Liver (tissue), 9 donors: ENCODE measurements around the gene OR10H2. TPM values are rescaled to one million over a fixed set of nuclear protein-coding genes. Genes with fewer than 3 reads are reported as not detected.

Source experiments
- DNase-seq: peaks from one replicate; pipeline ENCODE4 v3.0.0-alpha.2; 2017; ENCODE audit warnings: low spot score
- H3K27ac ChIP-seq, 2 donors: one replicate each; pipeline ENCODE4 v1.7.0; 2013; ENCODE audit warnings: inconsistent platforms in 2 of 2, low read length in 2 of 2, control low read depth in 1 of 2, low read depth in 1 of 2, mild to moderate bottlenecking in 1 of 2
- H3K27me3 ChIP-seq, 4 donors: one replicate each; pipeline versions ENCODE4 v1.6.1 to v1.7.0; 2013; ENCODE audit warnings: low read length in 3 of 4, inconsistent platforms in 1 of 4, mild to moderate bottlenecking in 1 of 4, moderate library complexity in 1 of 4; ENCODE audit not compliant: control insufficient read depth in 4 of 4, insufficient read depth in 4 of 4
- H3K36me3 ChIP-seq, 4 donors: one replicate each; pipeline versions ENCODE4 v1.6.1 to v1.7.0; 2013; ENCODE audit warnings: low read length in 3 of 4, mild to moderate bottlenecking in 3 of 4, low read depth in 1 of 4, moderate library complexity in 1 of 4; ENCODE audit not compliant: control insufficient read depth in 4 of 4, insufficient read depth in 3 of 4
- H3K4me1 ChIP-seq, 4 donors: one replicate each; pipeline versions ENCODE4 v1.6.1 to v1.7.0; 2013; ENCODE audit warnings: low read length in 3 of 4, mild to moderate bottlenecking in 3 of 4, moderate library complexity in 1 of 4; ENCODE audit not compliant: control insufficient read depth in 4 of 4, insufficient read depth in 4 of 4
- H3K4me3 ChIP-seq, 3 donors: one replicate each; pipeline versions ENCODE4 v1.6.1 to v1.7.0; 2013; ENCODE audit warnings: low read length in 3 of 3, control low read depth in 1 of 3, low read depth in 1 of 3, mild to moderate bottlenecking in 1 of 3
- H3K9ac ChIP-seq, 2 donors: one replicate each; pipeline ENCODE4 v1.7.0; 2013; ENCODE audit warnings: low read length in 2 of 2, mild to moderate bottlenecking in 2 of 2, moderate library complexity in 2 of 2, control low read depth in 1 of 2, low read depth in 1 of 2
- H3K9me3 ChIP-seq, 4 donors: one replicate each; pipeline versions ENCODE4 v1.6.1 to v1.7.0; 2013; ENCODE audit warnings: low read length in 3 of 4; ENCODE audit not compliant: control insufficient read depth in 4 of 4
- ATF3 ChIP-seq: IDR thresholded peaks from 2 replicates; pipeline ENCODE4 v1.6.1; 2016; ENCODE audit warnings: antibody characterized with exemption
- CTCF ChIP-seq: fragments of 150-350 bp; IDR thresholded peaks from 2 replicates; pipeline ENCODE4 v1.5.1; 2017; ENCODE audit warnings: improper control_type of control experiment, low read depth, low read length; ENCODE audit not compliant: missing input control
- EGR1 ChIP-seq, 2 donors: IDR thresholded peaks; 2 replicates each; pipeline ENCODE4 v1.6.1; 2016 to 2018; ENCODE audit warnings: antibody characterized with exemption in 2 of 2, low read depth in 2 of 2
- FOXA1 ChIP-seq: IDR thresholded peaks from 2 replicates; pipeline ENCODE4 v1.6.1; 2016; ENCODE audit warnings: antibody characterized with exemption
- FOXA2 ChIP-seq: IDR thresholded peaks from 2 replicates; pipeline ENCODE4 v1.6.1; 2016; ENCODE audit warnings: antibody characterized with exemption
- GABPA ChIP-seq, 2 donors: IDR thresholded peaks in 1 of 2; conservative IDR thresholded peaks in 1 of 2; 2 replicates each; pipeline ENCODE4 v1.6.1; 2016; ENCODE audit warnings: antibody characterized with exemption in 2 of 2, mild to moderate bottlenecking in 1 of 2, moderate library complexity in 1 of 2
- HNF4A ChIP-seq, 2 donors: conservative IDR thresholded peaks; 2 replicates each; pipeline ENCODE4 v1.6.1; 2016; ENCODE audit warnings: antibody characterized with exemption in 2 of 2, mild to moderate bottlenecking in 2 of 2
- HNF4G ChIP-seq: IDR thresholded peaks from 2 replicates; pipeline ENCODE4 v1.6.1; 2016; ENCODE audit warnings: antibody characterized with exemption
- JUND ChIP-seq, 2 donors: IDR thresholded peaks; 2 replicates each; pipeline ENCODE4 v1.6.1; 2016; ENCODE audit warnings: antibody characterized with exemption in 2 of 2
- MAX ChIP-seq: IDR thresholded peaks from 2 replicates; pipeline ENCODE4 v1.6.1; 2016; ENCODE audit warnings: antibody characterized with exemption
- RAD21 ChIP-seq, 2 donors: IDR thresholded peaks; 2 replicates each; pipeline ENCODE4 v1.6.1; 2016; ENCODE audit warnings: antibody characterized with exemption in 2 of 2, mild to moderate bottlenecking in 2 of 2
- REST ChIP-seq: IDR thresholded peaks from 2 replicates; pipeline ENCODE4 v1.6.1; 2016; ENCODE audit warnings: antibody characterized with exemption, mild to moderate bottlenecking
- RXRA ChIP-seq, 2 donors: IDR thresholded peaks; 2 replicates each; pipeline ENCODE4 v1.6.1; 2017 to 2018; ENCODE audit warnings: antibody characterized with exemption in 2 of 2, mild to moderate bottlenecking in 1 of 2
- SP1 ChIP-seq: IDR thresholded peaks from 2 replicates; pipeline ENCODE4 v1.6.1; 2018; ENCODE audit warnings: antibody characterized with exemption, mild to moderate bottlenecking
- YY1 ChIP-seq: IDR thresholded peaks from 2 replicates; pipeline ENCODE4 v1.6.1; 2016; ENCODE audit warnings: antibody characterized with exemption, mild to moderate bottlenecking
- ZBTB33 ChIP-seq: IDR thresholded peaks from 2 replicates; pipeline ENCODE4 v1.6.1; 2016; ENCODE audit warnings: antibody characterized with exemption
- WGBS: extraction: QIAGEN DNeasy Blood & Tissue Kit; methylation state at CpG from one replicate; pipeline ENCODE4 v1.1.7; 2013; 5-methylcytosine and 5-hydroxymethylcytosine counted together
- polyA plus RNA-seq, 2 donors: library from polyadenylated mRNA; stranded (reverse) in 1 of 2; unstranded in 1 of 2; fragments of 200-250 nt in 1 of 2; fragments of >200 nt in 1 of 2; fragmentation: Nextera tagmentation in 1 of 2; extraction: Ambion mirVana in 1 of 2; gene quantifications; one replicate each; pipeline versions ENCODE4 v1.2.1 to v1.2.3, GENCODE V29; 2013 to 2015
- total RNA-seq, 2 donors: library from RNA; depleted of rRNA; stranded (reverse); fragments of >200 nt; gene quantifications; one replicate each; pipeline ENCODE4 v1.2.3, GENCODE V29; 2014
- donor health status: healthy.
- donor health status: healthy.
- donor health status: healthy.
- donor health status: healthy.
- donor health status: healthy.

The OR10H2 gene
- total and polyA plus RNA-seq, 4 donors: not detected

- no peak overlapping the region for H3K4me3 ChIP-seq
- no peak overlapping the region for H3K9ac ChIP-seq
- no peaks in the 10 kb centered on the region for H3K9me3 ChIP-seq
- H3K4me1 ChIP-seq: peaks cover 0 to 11% (median 7%) of the 10 kb centered on the region in 4 donors
- H3K36me3 ChIP-seq: no peaks in the 10 kb centered on the region
- H3K27me3 ChIP-seq: peaks cover 0 to 3% (median 0%) of the 10 kb centered on the region in 4 donors
- TF ChIP-seq FOXA2 (no peak), GABPA (IDR thresholded peaks at IDR 0.05 in 1 of 2, conservative IDR thresholded peaks at IDR 0.05 in 1 of 2) (no peak), YY1 (no peak), MAX (no peak), ATF3 (no peak), JUND (IDR thresholded peaks at IDR 0.05) (no peak), SP1 (no peak), ZBTB33 (no peak), EGR1 (IDR thresholded peaks at IDR 0.05; ENCODE audit: low read depth in 2 of 2) (no peak), CTCF (no peak), RXRA (IDR thresholded peaks at IDR 0.05) (no peak), REST (no peak), HNF4A (conservative IDR thresholded peaks at IDR 0.05) (no peak), HNF4G (no peak), FOXA1 (no peak), RAD21 (IDR thresholded peaks at IDR 0.05) (no peak)
- H3K27ac ChIP-seq: no peak overlapping the region
- 66% methylated on average over 9 of the region's 9 CpGs for WGBS
- no peak for DNase-seq
These were observed 49.5 kb downstream of the OR10H2 start for GRCh38 chr19:15776991-15777970.

Other genes with a start within 250 kb of the OR10H2 start
- gene PGLYRP2, start 248.5 kb upstream of the OR10H2 start, total RNA-seq: 10 to 100 TPM in 1 of 2 donors, 1 to 10 TPM in 1; 9.9 to 68.5 TPM
- 100 to 1,000 TPM; 116 to 134 TPM for gene PGLYRP2, start 248.5 kb upstream of the OR10H2 start, polyA plus RNA-seq
- gene CYP4F22, start 219.5 kb upstream of the OR10H2 start, total RNA-seq: 1 to 10 TPM in 1 of 2 donors, under 1 TPM in 1; 0.42 to 2.1 TPM
- gene CYP4F22, start 219.5 kb upstream of the OR10H2 start, polyA plus RNA-seq: 1 to 10 TPM; 1.7 to 3.9 TPM
- gene CYP4F8, start 112.8 kb upstream of the OR10H2 start, total RNA-seq: not detected
- gene CYP4F8, start 112.8 kb upstream of the OR10H2 start, polyA plus RNA-seq: not detected
- gene CYP4F3, start 87.1 kb upstream of the OR10H2 start, total RNA-seq: 100 to 1,000 TPM in 1 of 2 donors, 10 to 100 TPM in 1; 58.4 to 168 TPM
- 100 to 1,000 TPM; 119 to 137 TPM for gene CYP4F3, start 87.1 kb upstream of the OR10H2 start, polyA plus RNA-seq
- 10 to 100 TPM; 19.0 to 31.0 TPM for gene CYP4F12, start 54.9 kb upstream of the OR10H2 start, total RNA-seq
- 10 to 100 TPM; 14.6 to 64.0 TPM for gene CYP4F12, start 54.9 kb upstream of the OR10H2 start, polyA plus RNA-seq
- not detected for gene OR10H3, start 10.0 kb downstream of the OR10H2 start, total RNA-seq
- gene OR10H3, start 10.0 kb downstream of the OR10H2 start, polyA plus RNA-seq: not detected
- not detected for gene OR10H5, start 59.6 kb downstream of the OR10H2 start, total RNA-seq
- not detected for gene OR10H5, start 59.6 kb downstream of the OR10H2 start, polyA plus RNA-seq
- under 1 TPM in 1 of 2 donors, not detected in 1; under 0.01 TPM for gene OR10H1, start 87.6 kb downstream of the OR10H2 start, total RNA-seq
- gene OR10H1, start 87.6 kb downstream of the OR10H2 start, polyA plus RNA-seq: not detected
- gene CYP4F2, start 170.1 kb downstream of the OR10H2 start, total RNA-seq: 100 to 1,000 TPM in 1 of 2 donors, 1 to 10 TPM in 1; 7.7 to 186 TPM
- gene CYP4F2, start 170.1 kb downstream of the OR10H2 start, polyA plus RNA-seq: 10 to 100 TPM; 83.2 to 87.1 TPM
- 10 to 100 TPM in 1 of 2 donors, 1 to 10 TPM in 1; 2.1 to 77.4 TPM for gene CYP4F11, start 206.5 kb downstream of the OR10H2 start, total RNA-seq
- 10 to 100 TPM; 14.3 to 50.4 TPM for gene CYP4F11, start 206.5 kb downstream of the OR10H2 start, polyA plus RNA-seq
- gene OR10H4, start 221.0 kb downstream of the OR10H2 start, total RNA-seq: not detected
- not detected for gene OR10H4, start 221.0 kb downstream of the OR10H2 start, polyA plus RNA-seq